Measurements from ENCODE around the gene ME3. TPM values are rescaled to one million over a fixed set of nuclear protein-coding genes. Genes with fewer than 3 reads are reported as not detected.

Gene ME3
- 28.7 and 35.1 TPM in 2 replicates for total RNA-seq (2014; rRNA removed; shearing (Covaris generic))

DNA sequence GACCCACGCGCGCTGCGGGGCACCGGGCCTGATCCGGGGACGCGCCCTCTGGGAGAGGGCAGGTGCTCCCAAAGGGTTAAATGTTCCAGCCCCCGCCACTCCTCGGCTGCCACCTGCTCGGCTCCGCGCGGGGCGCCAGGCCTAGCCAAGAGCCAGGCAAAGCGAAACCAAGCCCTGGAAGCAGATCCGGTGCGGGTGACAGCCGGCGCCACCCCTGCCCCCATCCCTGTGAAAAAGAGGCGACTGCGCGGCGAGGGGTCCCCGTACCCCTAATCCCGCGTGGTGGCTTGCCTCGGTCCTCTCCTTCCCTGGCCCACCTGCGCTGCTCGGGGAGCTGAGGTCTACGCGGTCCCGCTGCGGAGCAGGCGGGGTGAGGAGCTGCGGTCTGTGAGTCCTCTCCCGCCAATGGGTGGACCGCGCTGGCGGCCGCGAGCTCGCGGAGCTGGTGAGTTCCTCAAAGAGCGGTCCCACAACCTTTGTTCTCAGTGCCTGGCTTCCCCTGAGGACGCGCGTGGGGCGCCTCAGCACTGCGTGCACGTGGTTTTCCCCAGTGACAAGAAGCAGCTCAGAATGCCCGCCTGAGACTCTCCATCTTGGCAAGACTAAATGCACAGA, at the start of gene ME3:
ME3 (minus strand) TSS at position 610 of the 615 bp plus-strand sequence.
- DNase-seq (ENCODE audit: low spot score): peak; percentile 74

GRCh38 chr11:86722006-86722405, 49.6 kb upstream of the ME3 start:
- no peak for DNase-seq (ENCODE audit: low spot score)
- in situ Hi-C loops (cut with HindIII; ENCODE audit: low sequenced_read_pairs): no loop called here

More for the DNA sequence above, at the start of gene ME3:
- in situ Hi-C loops (cut with HindIII; ENCODE audit: low sequenced_read_pairs): no loop called here

- no peak for DNase-seq (ENCODE audit: low spot score)
- in situ Hi-C loops (cut with HindIII; ENCODE audit: low sequenced_read_pairs): no loop called here
Measured at GRCh38 chr11:86720546-86720945, 48.1 kb upstream of the ME3 start.

GRCh38 chr11:86719781-86720463, 47.5 kb upstream of the ME3 start:
- DNase-seq (ENCODE audit: low spot score): no peak
- in situ Hi-C loops (cut with HindIII; ENCODE audit: low sequenced_read_pairs): no loop called here

- no peak for DNase-seq (ENCODE audit: low spot score)
- in situ Hi-C loops (cut with HindIII; ENCODE audit: low sequenced_read_pairs): no loop called here
Measured at GRCh38 chr11:86718999-86719398, 46.6 kb upstream of the ME3 start.

- in situ Hi-C loops (cut with HindIII; ENCODE audit: low sequenced_read_pairs): no loop called here
- DNase-seq (ENCODE audit: low spot score): no peak
Measured at GRCh38 chr11:86718521-86718920, 46.1 kb upstream of the ME3 start.

DNA sequence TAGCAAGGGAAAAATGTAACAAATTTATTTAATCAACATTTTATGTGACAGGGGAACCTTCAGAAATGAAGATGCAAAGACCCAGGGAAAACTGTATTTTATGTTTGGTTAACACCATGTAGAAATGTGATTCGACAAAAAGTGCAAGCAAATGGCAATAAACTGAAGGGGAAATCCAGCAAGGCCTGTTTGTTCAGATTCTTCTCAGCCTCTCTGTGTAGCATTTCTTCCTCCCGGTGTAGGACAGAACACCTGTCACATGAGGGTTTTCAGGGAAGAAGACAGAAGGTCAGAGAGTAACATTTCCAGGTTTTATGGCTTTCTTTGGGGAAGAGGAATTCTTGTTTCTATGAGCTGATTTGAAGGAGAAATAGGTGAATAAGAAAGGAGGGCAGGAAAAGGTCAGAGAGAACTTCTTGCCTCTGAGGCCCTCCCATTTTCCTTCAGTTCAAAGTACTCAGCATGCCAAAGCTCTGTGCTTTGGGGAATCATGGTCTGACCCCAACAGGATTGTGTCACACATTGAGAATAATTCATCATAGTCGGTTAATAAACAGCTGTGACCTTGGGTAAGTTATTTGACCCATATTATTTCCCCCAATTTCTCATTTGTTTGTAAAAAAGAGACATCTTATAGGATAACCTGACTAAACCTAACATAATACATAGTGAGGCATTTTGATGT, 45.5 kb upstream of the ME3 start:
- in situ Hi-C loops (cut with HindIII; ENCODE audit: low sequenced_read_pairs): no loop called here
- no peak for DNase-seq (ENCODE audit: low spot score)

- in situ Hi-C loops (cut with HindIII; ENCODE audit: low sequenced_read_pairs): no loop called here
- DNase-seq (ENCODE audit: low spot score): no peak
Measured at GRCh38 chr11:86715611-86716010, 43.2 kb upstream of the ME3 start.

DNA sequence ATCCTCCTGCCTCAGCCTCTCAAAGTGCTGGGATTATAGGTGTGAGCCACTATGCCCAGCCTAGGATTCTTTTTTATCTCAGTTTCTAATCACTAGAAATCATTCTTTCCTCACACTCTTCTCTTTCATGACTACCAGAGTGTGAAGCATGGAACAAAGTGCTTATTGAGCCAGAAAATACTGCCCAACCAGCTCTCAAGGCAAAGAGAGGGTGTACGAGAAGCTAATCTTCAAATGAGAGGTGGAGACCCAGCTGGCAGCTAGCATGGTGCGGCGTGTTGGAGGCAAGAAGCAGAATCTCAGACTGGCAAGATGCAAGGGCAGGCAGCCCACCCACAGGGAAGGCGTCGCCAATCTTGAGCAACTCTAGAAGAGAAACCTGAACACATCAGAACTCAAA, 41.1 kb upstream of the ME3 start:
- in situ Hi-C loops (cut with HindIII; ENCODE audit: low sequenced_read_pairs): no loop called here
- DNase-seq (ENCODE audit: low spot score): no peak

DNA sequence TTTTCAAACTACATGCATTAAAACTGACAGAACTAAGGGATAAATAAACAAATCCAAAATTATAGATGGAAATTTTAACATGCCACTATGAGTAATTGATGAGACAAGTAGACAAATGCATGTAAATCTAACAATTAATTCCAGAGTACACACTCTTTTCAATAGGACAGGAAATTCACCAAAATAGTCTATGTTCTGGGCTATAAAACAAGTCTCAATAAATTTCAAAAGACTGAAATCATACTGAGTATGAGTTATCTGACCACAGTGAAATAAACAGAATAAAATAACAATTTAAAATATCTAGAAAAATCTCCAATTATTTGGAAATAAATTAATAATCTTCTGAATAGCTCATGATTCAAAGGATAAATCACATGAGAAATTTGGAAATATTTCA, 38.5 kb upstream of the ME3 start:
- in situ Hi-C loops (cut with HindIII; ENCODE audit: low sequenced_read_pairs): no loop called here

DNA sequence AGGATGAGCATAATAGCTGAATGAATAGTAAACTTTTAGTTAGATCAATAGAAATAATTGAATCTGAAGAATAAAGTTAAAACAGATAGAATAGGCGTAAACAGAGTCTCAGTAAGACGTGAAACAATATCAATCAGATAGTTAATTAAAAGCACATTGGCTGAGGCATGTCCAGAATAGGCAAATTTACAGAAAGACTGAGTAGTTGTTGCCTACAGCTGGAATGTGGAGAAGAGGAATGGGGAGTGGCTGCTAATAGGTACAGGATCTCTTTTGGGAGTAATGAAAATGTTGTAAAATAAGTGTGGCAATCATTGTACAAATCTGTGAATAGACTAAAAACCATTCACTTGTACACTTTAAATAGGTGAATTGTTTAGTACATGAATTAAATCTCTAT, 36.3 kb upstream of the ME3 start:
- in situ Hi-C loops (cut with HindIII; ENCODE audit: low sequenced_read_pairs): no loop called here
- no peak for DNase-seq (ENCODE audit: low spot score)

More for the DNA sequence above, 38.5 kb upstream of the ME3 start:
- no peak for DNase-seq (ENCODE audit: low spot score)

DNA sequence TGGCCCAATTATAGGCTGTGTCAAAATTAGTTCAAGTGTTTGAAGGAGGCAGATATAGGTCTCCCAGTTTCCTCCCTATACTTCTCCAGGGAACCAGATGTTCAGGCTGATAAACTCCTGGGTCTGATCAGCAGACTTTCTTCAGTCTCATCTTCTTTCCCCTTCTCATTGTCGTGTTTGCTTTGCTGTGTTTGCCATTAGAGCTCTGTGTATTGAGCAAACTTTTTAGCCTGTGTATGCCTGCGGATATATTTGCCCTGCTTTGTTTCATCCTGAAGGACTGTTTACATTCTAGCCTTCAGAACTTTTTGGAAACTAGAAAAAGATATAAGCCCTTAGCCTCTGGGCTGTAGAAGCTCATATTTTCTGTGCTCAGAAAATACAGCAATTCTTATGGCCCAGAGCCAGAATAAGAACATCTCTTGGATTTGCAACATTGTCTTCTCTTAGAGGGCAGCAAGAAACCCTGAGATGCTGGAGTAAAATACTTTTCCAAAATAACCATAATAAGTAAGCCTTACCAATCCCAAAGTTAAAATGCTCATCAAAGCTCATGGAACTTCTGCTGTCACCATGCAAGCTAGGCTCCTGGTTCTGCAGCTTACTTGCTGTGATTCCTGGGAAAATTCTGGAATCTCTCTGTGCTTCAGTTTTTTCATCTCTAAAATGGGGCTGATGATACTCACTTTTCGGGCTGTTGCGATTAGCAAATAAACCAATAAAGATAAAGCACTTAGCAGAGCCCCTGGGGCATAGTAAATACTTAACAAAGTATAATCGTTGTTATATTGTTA, 34.1 kb upstream of the ME3 start:
- DNase-seq (ENCODE audit: low spot score): no peak
- in situ Hi-C loops (cut with HindIII; ENCODE audit: low sequenced_read_pairs): no loop called here

DNA sequence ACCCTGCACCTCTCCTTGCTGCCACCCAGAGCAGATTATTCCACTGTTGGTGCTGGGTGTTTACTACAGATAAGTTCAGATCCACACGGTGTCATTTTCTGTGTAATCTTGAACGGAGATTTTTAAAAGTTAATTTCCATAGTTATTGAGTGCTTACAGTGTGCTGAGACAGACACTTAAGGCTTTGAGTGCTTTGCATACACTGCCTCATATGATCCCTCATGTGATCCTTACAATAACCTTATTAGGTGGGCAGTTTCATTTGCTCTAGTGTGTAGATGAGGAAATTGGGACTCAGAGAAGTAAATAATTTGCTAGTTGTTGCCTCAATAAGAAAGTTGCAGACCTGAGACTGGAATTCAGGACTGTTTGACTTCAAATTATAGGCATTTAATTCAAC, 32.3 kb upstream of the ME3 start:
- in situ Hi-C loops (cut with HindIII; ENCODE audit: low sequenced_read_pairs): no loop called here
- DNase-seq (ENCODE audit: low spot score): no peak

DNA sequence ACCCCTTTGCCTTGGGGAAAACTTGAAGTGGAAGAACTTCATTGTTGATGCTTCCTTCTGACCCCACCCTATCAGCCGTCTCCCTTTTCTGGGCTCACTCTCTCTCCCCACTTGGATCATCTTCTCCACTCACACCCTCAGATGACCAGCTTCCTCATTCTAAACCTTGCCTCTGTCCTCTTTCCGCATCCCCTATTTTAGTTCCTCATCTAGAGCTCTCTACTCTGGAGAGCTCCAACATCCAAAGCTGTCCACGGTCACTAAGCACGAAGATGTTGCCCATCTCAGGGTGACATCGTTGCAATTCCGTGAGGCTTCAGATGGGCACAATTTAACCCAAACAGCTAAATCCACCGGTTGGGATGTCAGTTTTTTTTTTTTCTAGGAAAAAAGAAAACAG, 31.6 kb upstream of the ME3 start:
- in situ Hi-C loops (cut with HindIII; ENCODE audit: low sequenced_read_pairs): no loop called here
- no peak for DNase-seq (ENCODE audit: low spot score)

DNA sequence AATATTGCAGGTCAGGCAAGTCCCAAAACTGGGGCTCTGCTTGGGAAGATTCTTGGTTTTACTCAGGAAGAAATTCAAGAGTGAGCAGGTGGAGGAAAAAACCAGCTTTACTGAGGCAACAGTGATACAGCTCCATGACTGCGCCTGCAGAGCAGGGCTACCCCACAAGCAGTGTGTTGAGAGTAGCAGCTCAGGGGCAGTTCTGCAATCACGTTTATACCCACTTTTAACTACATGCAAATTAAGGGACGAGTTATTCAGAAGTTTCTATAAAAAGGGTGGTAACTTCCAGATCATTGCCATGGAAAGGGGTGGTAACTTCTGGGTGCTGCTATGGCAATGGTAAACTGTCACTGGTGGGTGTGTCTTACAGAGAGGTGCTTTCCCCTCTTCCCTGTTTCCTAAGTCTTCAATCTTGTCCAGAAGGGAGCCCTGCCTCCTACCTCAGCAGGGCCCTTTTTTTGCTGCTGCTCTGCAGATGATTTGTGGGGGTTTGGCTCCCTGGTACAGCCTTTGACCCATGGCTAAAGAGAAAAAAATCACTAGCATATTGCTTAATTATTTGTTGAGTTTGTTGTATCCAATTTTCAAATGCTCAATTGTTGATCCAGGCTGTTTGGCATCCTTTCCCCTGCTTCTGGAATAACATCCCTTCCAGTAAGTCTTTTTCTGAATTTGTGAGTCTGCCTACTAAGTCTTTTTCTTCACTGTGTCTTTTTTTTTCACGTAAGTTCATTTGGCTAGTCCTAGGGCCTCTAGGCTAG, 30.0 kb upstream of the ME3 start:
- no peak for DNase-seq (ENCODE audit: low spot score)
- in situ Hi-C loops (cut with HindIII; ENCODE audit: low sequenced_read_pairs): no loop called here

GRCh38 chr11:86699040-86699791, 26.8 kb upstream of the ME3 start:
- in situ Hi-C loops (cut with HindIII; ENCODE audit: low sequenced_read_pairs): no loop called here
- DNase-seq (ENCODE audit: low spot score): no peak

GRCh38 chr11:86698639-86699038, 26.2 kb upstream of the ME3 start:
- in situ Hi-C loops (cut with HindIII; ENCODE audit: low sequenced_read_pairs): no loop called here
- DNase-seq (ENCODE audit: low spot score): no peak

GRCh38 chr11:86696451-86696850, 24.0 kb upstream of the ME3 start:
- no peak for DNase-seq (ENCODE audit: low spot score)
- in situ Hi-C loops (cut with HindIII; ENCODE audit: low sequenced_read_pairs): no loop called here
